Globus pallidus (tissue), 1 donor: Measurements from ENCODE around the gene P2RX6.

Experiments used
- DNase-seq: peaks from one replicate; pipeline ENCODE4 v3.0.0-alpha.2; 2015; ENCODE audit warnings: low spot score

Gene P2RX6

DNA sequence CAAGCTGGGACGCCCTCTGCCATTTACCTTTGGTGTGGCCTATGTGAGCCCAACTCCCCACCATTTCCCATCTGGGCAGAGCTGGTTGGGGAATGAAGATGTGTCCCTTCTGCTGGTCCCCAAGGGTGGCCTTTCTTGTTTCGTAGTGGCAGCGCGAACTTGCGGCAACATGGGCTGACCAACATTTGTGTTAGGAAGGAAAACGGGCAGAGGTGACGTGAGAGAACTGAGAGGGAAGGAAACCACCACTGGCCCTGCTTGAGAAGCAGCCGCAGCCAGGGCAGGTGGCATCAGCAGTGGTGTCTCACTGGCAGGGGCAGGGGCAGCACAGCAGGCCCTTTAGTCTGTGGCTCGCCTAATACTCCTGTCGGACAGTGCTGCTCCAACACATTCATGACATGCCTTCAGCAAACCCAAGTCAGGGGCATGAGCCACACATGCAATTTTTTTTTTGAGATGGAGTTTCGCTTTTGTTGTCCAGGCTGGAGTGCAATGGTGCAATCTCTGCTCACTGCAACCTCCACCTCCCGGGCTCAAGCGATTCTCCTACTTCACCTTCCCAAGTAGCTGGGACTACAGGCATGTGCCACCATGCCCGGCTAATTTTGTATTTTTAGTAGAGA lies 60.7 kb downstream of the P2RX6 start:
- DNase-seq, result no peak

DNA sequence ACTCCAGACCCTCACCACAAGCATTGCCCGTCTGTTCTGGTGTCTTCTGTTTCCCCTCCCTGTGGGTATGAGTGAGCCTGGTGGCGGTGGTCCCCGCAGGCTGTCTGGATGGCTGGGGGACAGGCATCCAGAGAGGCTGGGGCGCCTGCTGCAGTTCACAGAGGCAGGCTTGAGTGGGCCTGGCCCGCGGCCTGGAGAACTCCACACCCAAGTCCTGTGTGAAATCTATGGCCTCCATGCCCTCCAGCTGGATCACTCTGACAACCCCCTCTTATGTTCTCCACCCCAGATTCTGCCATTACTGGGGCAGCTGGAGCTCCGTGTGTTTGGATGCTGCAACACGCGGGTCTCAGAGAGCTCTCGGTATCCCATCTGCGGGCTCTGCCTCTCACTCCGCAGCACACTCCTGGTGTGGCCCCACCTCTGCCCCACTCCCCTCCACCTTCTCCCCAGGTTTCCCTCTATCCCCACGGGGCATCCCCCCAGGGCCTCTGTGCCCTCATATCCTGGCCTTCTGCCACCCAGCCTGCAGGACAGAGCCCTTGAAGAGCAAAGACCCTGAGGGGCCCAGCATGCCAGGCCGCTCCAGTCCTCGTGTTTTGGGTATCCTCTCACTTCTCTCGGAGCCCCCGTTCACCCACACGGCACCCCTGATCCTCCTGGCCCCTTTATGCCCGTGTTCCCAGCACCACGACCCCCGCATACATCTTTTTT lies 62.1 kb downstream of the P2RX6 start:
- DNase-seq, result no peak
